ENCODE data around the gene CHID1. TPM values are rescaled to one million over a fixed set of nuclear protein-coding genes. Genes with fewer than 3 reads are reported as not detected.

CHID1 gene
- polyA plus RNA-seq, 5 donors, result 77.0 to 101 (median 86.2) TPM

DNA sequence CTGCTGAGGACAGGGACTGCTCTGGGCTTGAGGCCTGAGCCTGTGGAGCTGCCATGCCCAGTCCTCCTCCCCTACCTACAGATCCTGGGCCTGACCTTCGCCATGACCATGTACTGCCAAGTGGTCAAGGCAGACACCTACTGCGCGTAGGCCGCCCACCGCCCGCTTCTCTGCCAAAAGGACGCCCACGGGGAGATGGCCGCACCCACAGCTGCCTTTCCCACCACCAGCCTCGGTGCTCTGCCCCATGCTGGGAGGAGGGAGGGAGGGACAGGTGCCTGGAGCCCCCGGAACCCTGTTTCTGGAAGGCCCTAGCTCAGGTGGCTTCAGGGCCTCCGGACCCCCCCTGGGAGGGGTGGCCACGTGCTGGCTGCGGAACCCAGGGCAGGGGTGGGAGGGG lies 44.1 kb downstream of the CHID1 start:
- no peak for DNase-seq

DNA sequence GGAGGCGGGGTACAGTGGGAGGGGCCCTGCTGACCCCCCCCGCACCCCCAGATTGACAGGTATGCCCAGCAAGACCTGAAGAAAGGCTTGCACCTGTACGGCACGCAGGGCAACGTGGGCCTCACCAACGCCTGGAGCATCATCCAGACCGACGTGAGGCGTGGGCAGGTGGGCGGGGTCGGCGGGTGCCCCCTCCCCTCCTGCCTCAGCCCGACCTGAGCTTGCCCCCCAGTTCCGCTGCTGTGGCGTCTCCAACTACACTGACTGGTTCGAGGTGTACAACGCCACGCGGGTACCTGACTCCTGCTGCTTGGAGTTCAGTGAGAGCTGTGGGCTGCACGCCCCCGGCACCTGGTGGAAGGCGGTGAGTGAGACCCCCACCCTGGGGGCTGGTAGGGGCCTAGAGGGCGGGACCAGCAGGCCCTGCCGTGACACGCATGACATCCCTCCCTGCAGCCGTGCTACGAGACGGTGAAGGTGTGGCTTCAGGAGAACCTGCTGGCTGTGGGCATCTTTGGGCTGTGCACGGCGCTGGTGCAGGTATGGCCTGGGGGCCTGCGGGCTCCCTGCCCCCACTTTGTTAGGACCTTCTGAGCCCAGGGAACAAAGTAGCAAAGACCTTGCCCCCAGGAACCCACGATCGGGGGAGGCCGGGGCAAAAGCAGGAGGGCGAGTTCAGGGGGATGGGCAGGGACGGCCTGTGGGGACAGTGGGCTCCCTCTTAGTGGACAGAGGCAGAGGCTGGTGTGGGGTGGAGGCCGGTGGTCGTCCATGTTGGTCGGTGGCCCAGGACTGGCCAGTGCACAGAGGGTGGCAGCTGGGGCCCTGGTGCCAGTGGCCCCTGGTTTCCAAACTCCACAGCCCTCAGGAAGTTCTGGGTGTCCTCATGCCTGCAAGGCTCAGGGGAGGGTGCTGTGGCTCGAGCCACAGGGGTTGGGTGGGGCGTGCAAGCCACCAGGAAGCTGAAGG lies 44.9 kb downstream of the CHID1 start:
- no peak for DNase-seq

DNA sequence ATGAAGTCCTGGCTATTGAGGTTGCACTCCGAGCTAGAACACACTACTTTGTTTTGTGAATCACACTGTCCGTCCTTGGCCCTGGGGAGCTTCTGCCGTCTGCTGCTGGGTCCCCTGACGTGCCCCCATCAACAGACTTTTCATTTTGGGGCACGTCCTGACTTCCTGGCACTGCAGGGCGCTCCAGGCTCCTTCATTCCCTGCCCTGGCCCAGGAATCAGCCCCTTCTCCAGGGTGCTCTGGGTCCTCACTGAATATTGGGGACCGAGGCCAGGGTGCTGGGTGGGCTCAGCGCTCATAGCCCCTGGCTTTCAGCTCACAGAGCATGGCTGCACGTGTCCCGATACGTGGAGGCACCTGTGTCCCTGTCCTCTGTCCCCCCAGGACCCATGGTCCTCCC lies 45.7 kb downstream of the CHID1 start:
- no peak for DNase-seq

DNA sequence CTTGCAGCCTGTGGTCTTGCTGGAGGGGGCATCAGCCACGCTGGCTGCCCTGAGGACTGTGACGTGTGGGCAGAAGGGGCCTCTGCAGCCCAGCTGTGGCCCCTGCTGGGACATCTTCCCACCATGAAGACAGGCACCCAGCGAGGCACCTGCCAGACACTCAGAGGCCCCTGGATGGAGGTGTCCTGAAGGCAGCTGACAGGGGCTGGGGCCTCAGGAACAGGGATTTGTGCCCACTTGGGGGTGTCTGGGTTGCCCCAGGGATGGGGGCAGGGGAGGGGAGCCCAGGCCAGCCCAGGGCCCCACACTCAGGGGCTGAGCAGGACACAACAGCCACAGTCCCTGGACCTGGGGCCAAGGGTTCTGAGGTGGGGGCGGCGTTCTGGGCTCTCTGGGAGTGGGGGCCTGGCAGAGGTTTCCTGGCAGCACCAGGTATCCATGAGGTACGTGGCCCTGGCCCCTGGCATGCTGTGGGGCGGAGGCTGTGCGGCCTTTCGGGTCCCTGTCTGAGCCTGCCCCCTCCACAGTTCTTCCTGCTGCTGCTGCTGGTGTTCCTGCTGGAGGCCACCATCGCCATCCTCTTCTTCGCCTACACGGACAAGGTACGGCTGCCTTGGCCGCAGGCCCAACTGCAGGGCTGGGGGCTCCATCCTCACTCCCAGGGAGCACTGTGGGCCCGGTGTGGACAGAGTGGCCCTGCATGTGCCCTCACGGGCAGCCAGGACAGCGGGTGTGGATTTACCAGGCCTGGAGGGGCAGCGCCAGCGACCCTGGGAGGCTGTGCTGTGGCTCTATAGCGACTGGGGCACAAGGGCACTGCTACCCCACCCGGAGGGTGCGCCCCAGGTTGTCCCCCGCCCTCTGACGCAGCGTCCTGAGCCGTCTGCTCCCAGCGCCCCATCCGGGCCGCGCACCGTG lies 46.4 kb downstream of the CHID1 start:
- DNase-seq, result no peak

DNA sequence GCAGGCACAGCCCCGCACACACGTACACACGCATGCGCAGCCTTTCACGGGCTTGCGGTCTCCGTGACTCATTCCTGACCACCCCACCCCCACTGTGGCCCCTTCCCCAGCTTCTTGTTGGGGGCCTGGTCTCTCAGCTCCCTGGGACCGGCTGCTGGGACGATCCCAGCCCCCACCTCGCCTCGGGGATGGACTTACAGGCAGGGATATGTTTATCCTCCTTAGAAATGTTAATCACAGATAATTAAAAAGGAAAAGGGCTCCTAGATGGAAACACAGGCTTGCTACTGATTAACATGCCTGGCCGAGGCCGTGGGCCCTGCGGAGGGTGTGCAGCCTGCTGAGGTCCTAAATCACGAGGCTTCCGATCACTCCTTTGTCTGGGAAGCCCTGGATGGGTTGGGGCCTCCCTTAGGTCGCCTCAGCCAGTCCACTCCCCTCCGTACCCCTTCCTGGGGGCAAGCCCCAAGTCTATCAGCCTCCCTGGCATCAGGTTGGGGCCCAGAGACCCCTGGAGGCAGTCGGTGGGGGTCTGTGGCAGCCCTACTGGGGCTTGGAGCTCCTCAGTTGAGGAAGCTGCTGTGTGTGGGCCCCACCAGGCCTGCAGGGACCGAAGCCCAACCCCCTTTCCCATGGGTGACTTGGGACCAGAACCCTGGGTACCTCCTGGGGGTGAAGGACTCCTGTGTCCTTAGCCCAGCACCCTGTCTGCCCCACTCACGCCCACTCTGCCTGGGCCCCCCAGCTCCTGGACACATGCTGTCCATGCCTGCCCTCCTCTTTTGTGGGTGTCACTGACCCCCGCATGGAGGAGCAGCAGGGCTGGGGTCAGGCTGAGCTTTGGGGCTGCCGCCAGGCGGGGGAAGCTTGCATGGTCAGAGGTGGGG lies 47.3 kb downstream of the CHID1 start:
- DNase-seq, result no peak

DNA sequence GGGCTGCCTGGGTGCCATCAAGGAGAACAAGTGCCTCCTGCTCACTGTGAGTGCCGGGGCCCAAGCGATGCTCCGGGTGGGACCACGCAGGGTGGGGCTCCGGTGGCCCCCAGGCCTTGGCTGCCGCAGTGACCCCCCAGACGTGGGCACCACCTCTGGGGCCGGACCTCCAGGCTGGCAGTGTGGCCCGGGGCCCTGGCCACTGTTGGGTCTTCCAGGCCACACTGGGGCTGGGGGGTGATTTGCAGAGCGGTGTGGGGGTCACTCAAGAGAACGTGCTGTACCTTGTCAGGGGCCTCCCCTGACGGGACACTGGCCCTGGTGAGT lies 48.0 kb downstream of the CHID1 start:
- DNase-seq, result no peak

DNA sequence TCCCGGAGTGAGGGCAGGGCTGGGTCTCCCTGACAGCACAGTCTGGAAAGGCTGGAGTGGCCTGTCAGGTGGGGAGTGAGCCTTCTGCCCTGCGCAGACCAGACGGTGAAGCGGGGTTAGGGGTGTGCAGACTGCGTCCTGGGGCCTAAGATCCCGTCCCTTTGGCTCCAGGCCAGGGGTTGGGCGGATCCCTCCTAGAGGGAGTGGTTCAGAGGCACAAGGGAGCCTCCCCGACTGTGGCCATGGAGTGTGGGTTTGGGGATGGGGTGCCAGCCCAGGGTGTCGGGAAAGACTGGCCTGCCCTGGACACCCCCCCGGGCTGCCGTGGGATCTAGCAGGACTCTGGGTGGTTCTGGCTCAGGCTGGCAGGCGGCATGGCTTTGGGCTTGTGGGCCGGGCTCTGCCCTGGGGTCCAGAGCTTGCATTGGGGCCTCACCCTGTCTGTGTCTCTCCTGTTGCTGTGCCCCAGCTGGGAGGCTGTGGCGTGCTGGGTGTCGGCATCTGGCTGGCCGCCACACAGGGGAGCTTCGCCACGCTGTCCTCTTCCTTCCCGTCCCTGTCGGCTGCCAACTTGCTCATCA lies 48.4 kb downstream of the CHID1 start:
- DNase-seq, result no peak

DNA sequence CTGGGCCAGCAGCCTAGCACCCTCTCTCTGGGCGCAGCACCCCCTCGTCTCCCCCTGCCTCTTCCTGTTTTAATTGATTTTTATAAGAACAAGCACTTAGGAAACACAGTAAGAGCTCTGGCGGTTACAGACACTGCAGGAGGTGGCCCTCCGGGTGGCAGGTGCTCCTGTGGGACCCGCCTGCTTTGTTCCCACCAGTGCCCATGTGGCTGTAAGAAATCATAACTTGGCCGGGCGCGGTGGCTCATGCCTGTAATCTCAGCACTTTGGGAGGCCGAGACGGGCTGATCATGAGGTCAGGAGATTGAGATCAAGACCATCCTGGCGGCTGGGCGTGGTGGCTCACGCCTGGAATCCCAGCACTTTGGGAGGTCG lies 49.5 kb downstream of the CHID1 start:
- DNase-seq, result no peak

DNA sequence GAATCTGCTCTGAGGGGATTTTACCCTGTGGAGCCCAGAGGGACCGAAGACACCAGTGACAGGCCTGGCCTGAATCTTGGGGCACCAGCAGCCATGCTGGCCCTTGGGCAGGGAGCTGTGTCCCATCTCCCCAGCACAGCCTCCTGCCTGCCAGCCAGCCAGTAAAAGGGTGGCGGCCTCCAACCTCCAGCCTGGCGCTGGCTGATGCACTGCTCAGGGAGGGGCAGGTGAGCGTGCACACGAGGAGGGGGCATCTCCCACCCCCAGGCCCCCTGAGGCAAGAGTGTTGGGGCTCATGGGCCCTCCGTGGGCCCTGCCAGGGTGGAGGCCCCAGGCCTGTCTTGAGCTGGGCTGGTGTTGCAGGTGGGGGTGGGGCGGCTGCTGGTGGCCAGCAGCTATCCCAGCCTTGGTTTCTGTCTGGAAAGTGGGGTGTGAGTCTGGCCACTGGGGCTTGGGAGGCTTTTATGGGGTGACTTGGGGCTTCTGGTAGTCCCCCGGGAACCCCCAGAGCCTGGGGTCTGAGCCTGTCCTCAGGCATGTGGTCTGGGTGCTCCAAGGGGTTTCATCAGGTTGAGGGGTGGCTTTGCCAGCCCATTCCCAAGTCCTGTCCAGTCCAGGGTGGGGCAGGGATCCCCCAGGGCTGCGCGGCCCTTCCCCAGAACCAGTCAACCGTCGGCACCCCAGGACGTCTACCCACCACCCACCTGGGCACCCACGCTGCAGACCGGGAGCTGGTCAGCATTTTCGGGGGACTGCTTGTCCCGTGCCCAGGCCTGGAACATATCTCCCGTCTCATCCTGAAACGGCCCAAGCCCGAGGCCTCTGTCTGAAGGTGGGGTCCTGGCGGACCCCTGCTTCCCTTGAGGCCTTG lies 50.1 kb downstream of the CHID1 start:
- no peak for DNase-seq

DNA sequence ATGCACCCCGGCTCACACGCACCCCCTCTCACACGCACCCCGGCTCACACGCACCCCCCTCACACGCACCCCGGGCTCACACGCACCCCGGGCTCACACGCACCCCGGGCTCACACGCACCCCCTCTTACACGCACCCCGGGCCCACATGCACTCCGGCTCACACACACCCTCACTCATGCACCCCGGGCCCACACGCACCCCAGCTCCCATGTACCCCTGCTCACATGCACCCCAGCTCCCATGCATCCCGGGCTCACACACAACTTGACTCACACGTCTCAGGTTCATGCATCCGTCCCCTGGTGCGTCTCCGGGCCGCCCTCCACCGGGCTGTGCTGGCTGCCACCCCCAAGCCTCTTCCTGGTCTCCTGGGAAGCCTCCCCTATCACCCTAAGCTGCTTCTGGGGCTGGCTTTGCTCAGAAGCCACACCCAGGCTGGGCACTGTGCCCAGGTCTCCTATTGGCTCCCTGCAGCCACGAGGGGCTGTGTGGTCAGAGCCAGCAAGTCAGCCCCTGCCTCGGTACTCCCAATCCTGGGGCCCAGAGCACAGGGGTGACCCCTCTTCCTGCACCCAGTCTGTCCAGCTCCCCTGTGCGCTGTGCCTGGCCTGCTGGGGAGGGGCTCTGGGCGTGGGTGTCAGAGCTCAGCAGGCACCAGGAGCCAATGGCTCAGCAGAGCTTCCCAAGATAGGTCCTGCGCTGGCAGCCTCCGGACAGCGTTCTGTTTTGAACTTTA lies 51.0 kb downstream of the CHID1 start:
- DNase-seq, result peak; percentile 90

DNA sequence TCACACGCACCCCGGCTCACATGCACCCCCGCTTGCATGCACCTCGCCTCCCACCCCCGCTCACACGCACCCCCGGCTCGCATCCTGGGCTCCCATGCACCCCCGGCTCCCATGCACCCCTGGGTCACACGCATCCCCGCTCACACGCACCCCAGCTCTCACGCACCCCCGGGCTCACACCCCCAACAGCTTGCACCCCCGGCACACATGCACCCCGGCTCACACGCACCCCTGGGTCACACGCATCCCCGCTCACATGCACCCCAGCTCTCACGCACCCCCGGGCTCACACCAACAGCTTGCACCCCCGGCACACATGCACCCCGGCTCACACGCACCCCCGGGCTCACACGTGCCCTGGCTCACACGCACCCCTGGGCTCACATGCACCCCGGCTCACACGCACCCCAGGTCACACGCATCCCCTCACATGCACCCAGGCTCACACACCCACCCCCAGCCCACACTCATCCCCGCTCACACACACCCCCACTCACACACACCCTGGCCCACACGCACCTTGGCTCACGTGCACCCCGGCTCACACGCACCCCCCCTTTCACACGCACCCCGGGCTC lies 51.8 kb downstream of the CHID1 start:
- DNase-seq, result no peak

DNA sequence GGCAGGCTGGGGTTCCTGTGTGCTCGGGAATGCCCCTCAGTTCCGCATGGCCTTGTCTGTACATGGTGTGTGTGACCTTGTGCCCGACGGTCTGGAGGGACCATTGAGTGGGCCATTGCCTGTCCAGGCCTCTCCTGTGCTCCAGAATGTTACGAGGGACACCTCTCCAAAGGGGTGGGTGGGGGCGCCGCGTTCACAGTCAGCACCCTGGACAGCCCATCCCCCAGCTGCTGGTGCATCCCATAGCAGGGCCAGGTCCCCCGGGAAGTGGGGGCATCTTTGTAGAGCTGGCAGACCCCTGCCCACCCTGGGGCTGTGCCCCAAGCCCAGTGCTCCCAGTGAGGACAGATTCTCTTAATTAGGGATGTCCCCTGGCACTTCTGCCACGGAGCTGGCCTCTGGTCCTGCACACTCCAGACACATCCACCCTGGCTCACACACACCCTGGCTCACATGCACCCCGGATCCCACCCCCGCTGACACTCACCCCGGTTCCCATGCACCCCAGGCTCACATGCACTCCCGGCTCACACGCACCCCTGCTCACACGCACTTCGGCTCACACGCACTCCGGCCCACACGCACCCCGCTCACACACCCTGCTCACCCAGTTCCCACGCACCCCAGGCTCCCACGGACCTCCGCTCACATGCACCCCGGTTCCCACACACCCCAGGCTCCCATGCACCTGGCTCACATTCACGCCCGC lies 52.4 kb downstream of the CHID1 start:
- DNase-seq, result no peak

DNA sequence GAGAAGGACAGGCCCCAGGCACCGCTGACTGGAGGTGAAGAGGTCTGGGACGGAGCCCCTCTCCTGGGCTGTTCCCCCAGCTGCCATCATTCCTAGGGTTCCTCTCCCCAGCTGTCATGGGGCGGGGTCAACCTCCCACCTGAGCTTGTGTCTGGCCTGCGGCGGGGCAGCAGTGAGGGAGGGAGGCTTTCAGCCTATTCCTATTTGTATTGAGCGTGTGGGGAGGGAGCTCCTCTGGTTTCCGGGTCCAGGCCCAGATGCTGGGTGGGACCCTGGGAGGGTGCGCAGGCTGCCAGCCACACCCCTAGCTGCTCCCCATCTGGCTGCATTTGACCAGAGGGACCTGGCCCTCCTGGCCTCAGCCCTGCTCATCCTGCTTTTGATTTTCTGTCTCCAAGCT lies 54.2 kb downstream of the CHID1 start:
- DNase-seq, result no peak

DNA sequence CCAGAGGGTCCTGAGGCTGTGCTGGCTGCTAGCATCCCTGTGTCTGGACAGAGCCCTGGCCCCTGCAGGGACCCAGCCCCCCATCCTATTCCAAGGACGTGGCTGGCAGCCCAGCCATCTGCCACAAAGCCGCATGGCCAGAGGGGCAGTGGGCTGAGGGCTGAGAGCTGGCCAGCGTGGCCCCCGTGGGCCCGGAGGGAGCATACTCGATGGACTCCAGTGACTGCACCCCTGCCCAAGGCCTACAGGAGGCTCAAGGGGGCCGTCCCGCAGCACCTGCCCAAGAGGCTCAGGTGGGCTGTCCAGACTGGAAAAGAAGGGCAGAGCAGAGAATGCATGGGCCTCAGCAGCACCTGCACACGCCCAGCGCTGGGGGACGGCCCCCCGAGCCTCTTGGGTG lies 54.8 kb downstream of the CHID1 start:
- DNase-seq, result no peak

DNA sequence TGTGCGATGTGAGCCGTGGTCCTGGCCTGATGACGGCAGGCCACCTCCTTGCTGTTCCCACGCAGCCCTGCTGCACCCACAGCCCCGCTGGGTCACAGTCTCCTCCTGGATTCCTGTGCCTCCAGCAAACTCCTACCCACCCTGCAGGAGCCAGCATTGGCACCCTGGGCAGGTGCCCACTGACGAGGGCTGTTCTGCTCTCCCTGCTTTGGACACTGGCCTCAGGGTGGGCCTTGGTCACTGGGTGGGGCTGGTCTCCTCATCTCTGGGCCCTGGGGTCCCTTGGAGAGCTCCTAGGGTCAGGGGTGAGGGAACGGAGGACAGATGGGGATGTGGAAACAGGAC lies 55.3 kb downstream of the CHID1 start:
- DNase-seq, result no peak

DNA sequence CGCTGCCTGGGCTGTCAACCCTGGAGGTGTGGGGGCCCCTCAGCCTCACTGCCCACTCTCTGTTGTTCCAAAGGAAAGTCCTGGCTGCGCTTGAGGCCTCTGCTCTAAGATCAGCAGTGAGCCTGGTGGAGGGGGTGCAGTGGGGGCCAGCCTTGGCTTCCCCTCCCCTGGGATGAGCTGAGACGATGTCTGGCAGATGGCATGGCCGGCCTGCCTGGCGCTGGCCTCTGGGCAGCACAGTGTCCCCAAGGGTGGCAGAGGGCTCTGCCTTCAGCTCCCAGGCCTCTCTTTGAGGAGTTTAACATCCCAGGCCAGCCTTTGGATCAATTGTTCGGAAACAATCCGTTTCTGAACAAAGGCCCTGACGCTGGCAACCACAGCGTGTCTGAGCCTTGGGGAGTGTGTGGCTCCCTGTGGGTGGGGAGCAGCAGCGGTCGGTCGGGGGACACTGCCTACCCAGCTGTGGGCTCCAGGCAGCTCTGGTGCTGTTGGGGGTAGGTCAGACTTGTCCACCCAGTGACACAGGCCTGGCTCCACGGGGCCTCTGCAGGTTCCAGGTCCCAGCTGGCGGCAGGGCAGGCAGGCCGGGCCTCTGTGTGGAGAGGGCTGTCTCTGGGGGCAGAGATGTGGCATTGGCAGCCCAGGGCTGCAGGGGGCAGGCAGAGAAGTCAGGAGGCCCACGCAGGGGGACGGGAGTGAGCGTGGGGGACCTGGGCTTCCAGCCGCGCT lies 55.8 kb downstream of the CHID1 start:
- DNase-seq, result no peak

DNA sequence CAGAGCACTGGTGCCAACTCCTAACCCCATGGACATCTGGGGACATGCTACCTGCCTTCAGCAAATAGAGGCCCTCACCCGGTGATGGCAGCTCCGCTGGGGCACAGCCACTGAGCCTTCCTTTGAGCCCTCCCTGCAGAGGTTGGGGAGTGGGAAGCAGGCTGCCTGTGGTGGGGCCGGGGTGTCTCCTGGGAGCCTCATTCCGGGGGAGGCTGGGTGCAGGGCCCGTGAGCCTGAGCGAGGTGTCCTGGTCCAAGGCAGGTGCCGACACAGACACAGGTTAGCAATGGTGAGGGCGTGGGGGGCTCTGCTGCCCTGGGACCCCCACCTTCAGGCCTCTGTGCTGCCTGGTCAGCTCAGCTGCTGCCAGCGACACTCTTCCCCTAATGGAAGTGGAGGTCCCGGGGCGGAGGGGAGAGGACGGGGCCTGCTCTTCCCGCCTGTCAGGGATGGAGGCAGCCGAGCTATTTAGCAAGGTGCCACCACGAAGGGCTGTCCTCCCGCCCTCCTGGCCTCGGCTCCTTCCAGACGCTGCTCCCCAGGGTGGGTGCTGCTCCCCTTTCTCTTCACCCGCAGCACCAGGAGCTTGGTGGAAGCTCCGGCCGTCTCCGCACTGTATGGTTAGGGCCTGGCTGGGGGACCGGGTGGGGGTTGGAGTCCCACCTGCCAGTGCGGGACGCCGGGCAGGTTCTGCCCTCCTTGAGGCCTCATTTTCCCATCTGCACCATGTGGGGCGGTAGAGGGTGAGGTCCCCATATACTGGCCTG lies 56.7 kb downstream of the CHID1 start:
- no peak for DNase-seq

All from right lung (tissue), 5 donors.